Neural cell (in vitro differentiated cells): ENCODE data around the gene IRF2BP2. TPM values are rescaled to one million over a fixed set of nuclear protein-coding genes. Genes with fewer than 3 reads are reported as not detected.

Experiments used
- H2AFZ ChIP-seq: fragments of 200-600, 300-800 bp; sonication (generic), shearing (Covaris generic); 2 replicates; pipeline ENCODE4 v1.6.0; 2014; ENCODE audit warnings: low read depth, mild to moderate bottlenecking, antibody characterized with exemption, low read length, moderate library complexity
- H3F3A ChIP-seq: fragments of 200-600 bp; shearing (Covaris generic); 2 replicates; pipeline ENCODE4 v1.6.1; 2016; ENCODE audit warnings: mild to moderate bottlenecking, moderate library complexity, mixed read lengths, antibody characterized with exemption, low read length; ENCODE audit not compliant: insufficient read depth, poor library complexity, severe bottlenecking
- H3K27ac ChIP-seq: fragments of 200-600, 300-800 bp; sonication (generic), shearing (Covaris generic); 2 replicates; pipeline ENCODE4 v1.5.1; 2014; ENCODE audit warnings: mild to moderate bottlenecking, low read length, moderate library complexity
- H3K27me3 ChIP-seq: fragments of 300-800, 200-600 bp; sonication (generic), shearing (Covaris generic); 2 replicates; pipeline ENCODE4 v1.6.0; 2014; ENCODE audit warnings: mild to moderate bottlenecking, low read depth, low read length, moderate library complexity; ENCODE audit not compliant: insufficient read depth
- H3K36me3 ChIP-seq: fragments of 300-800, 200-600 bp; sonication (generic), shearing (Covaris generic); 2 replicates; pipeline ENCODE4 v1.5.1; 2014; ENCODE audit warnings: mild to moderate bottlenecking, antibody characterized with exemption, low read length, moderate library complexity; ENCODE audit not compliant: insufficient read depth
- H3K4me2 ChIP-seq: fragments of 300-800, 200-600 bp; sonication (generic), shearing (Covaris generic); 2 replicates; pipeline ENCODE4 v1.6.0; 2014; ENCODE audit warnings: mild to moderate bottlenecking, low read length
- H3K4me3 ChIP-seq: fragments of 300-800, 200-600 bp; sonication (generic), shearing (Covaris generic); 2 replicates; pipeline ENCODE4 v1.5.1; 2014; ENCODE audit warnings: mild to moderate bottlenecking, low read length, moderate library complexity
- H3K79me2 ChIP-seq: fragments of 200-600 bp; shearing (Covaris generic); replicated peaks from 2 replicates; pipeline ENCODE4 v1.6.0; 2014; ENCODE audit warnings: mild to moderate bottlenecking, low read length, moderate library complexity; ENCODE audit not compliant: insufficient read depth
- H3K9ac ChIP-seq: fragments of 300-800, 200-600 bp; sonication (generic), shearing (Covaris generic); 2 replicates; pipeline ENCODE4 v1.6.1; 2016; ENCODE audit warnings: mild to moderate bottlenecking, low read length, mixed read lengths
- H3K9me2 ChIP-seq: fragments of 200-600 bp; shearing (Covaris generic); 2 replicates; pipeline ENCODE4 v1.6.1; 2016; ENCODE audit warnings: mild to moderate bottlenecking, low read length, mixed read lengths; ENCODE audit not compliant: insufficient read depth
- H3K9me3 ChIP-seq: fragments of 200-600, 300-800 bp; sonication (generic), shearing (Covaris generic); 2 replicates; pipeline ENCODE4 v1.6.1; 2016; ENCODE audit warnings: mild to moderate bottlenecking, mixed run types, low read length, moderate library complexity, mixed read lengths
- H4K20me1 ChIP-seq: fragments of 200-600 bp; shearing (Covaris generic); 2 replicates; pipeline ENCODE4 v1.6.1; 2016; ENCODE audit warnings: mild to moderate bottlenecking, mixed run types; ENCODE audit not compliant: insufficient read depth
- CTCF ChIP-seq: fragments of 450-650 bp; IDR thresholded peaks from 2 replicates; pipeline ENCODE4 v1.5.1; 2014; ENCODE audit warnings: antibody characterized with exemption, mild to moderate bottlenecking, moderate library complexity; ENCODE audit not compliant: poor library complexity, severe bottlenecking
- EP300 ChIP-seq: fragments of 450-650 bp; conservative IDR thresholded peaks from 2 replicates; pipeline ENCODE4 v1.6.1; 2014; ENCODE audit warnings: antibody characterized with exemption, mild to moderate bottlenecking, moderate library complexity; ENCODE audit not compliant: poor library complexity, severe bottlenecking
- EZH2 ChIP-seq: fragments of 200-600, 300-800 bp; shearing (Covaris generic), sonication (generic); IDR thresholded peaks from 2 replicates; pipeline ENCODE4 v1.6.1; 2014; ENCODE audit warnings: antibody characterized with exemption, low read length, borderline replicate concordance, mild to moderate bottlenecking; ENCODE audit not compliant: insufficient read depth, poor library complexity, severe bottlenecking
- MXI1 ChIP-seq: fragments of 450-650 bp; conservative IDR thresholded peaks from 2 replicates; pipeline ENCODE4 v1.6.1; 2014; ENCODE audit warnings: antibody characterized with exemption, mild to moderate bottlenecking; ENCODE audit not compliant: poor library complexity, severe bottlenecking
- POLR2AphosphoS5 ChIP-seq: IDR thresholded peaks from 2 replicates; pipeline ENCODE4 v1.6.1; 2012
- RAD21 ChIP-seq: fragments of 450-650 bp; conservative IDR thresholded peaks from 2 replicates; pipeline ENCODE4 v1.6.1; 2014; ENCODE audit warnings: antibody characterized with exemption, mild to moderate bottlenecking, moderate library complexity
- REST ChIP-seq: IDR thresholded peaks from 2 replicates; pipeline ENCODE4 v1.6.1; 2012; ENCODE audit warnings: borderline replicate concordance
- SMC3 ChIP-seq: fragments of 450-650 bp; conservative IDR thresholded peaks from 2 replicates; pipeline ENCODE4 v1.6.1; 2014; ENCODE audit warnings: antibody characterized with exemption, mild to moderate bottlenecking, moderate library complexity; ENCODE audit not compliant: poor library complexity
- TAF1 ChIP-seq: IDR thresholded peaks from 2 replicates; pipeline ENCODE4 v1.6.1; 2012; ENCODE audit warnings: low read depth
- polyA plus RNA-seq: library from polyadenylated mRNA; depleted of rRNA; stranded (reverse); fragments of >200 nt; gene quantifications from 2 replicates; pipeline ENCODE4 v1.2.3, GENCODE V29; 2014

IRF2BP2 gene
- polyA plus RNA-seq, 1 donor from 2014 or later: 56.9 TPM

GRCh38 chr1:234586892-234587485 is 23.0 kb downstream of the IRF2BP2 start:
- no peaks in the 10 kb centered on the region for H3K36me3 ChIP-seq
- H3K4me2 ChIP-seq: no peak overlapping the region
- no peaks in the 10 kb centered on the region for H3F3A ChIP-seq
- no peak for TF ChIP-seq REST
- TF ChIP-seq SMC3: no peak
- no peak for TF ChIP-seq TAF1
- no peak overlapping the region for H2AFZ ChIP-seq
- H3K9ac ChIP-seq: no peak overlapping the region
- no peaks in the 10 kb centered on the region for H3K79me2 ChIP-seq
- no peak overlapping the region for H3K27ac ChIP-seq
- no peak overlapping the region for H3K4me3 ChIP-seq
- no peaks in the 10 kb centered on the region for H3K9me2 ChIP-seq
- no peaks in the 10 kb centered on the region for H3K27me3 ChIP-seq
- H3K9me3 ChIP-seq: no peaks in the 10 kb centered on the region
- H4K20me1 ChIP-seq: no peaks in the 10 kb centered on the region

- no peak for TF ChIP-seq EZH2
- no peaks in the 10 kb centered on the region for H3K9me3 ChIP-seq
- no peak overlapping the region for H2AFZ ChIP-seq
- no peak overlapping the region for H3K4me3 ChIP-seq
- H3K27me3 ChIP-seq: no peaks in the 10 kb centered on the region
- no peaks in the 10 kb centered on the region for H3K9me2 ChIP-seq
- no peaks in the 10 kb centered on the region for H3K36me3 ChIP-seq
- no peaks in the 10 kb centered on the region for H3K79me2 ChIP-seq
- no peak overlapping the region for H3K9ac ChIP-seq
- H4K20me1 ChIP-seq: no peaks in the 10 kb centered on the region
- H3K27ac ChIP-seq: no peak overlapping the region
- no peaks in the 10 kb centered on the region for H3F3A ChIP-seq
- no peak overlapping the region for H3K4me2 ChIP-seq
Measured at GRCh38 chr1:234586304-234586703, 23.7 kb downstream of the IRF2BP2 start.

GRCh38 chr1:234585330-234586055 is 24.5 kb downstream of the IRF2BP2 start:
- H3K4me2 ChIP-seq: no peak overlapping the region
- H3K9ac ChIP-seq: no peak overlapping the region
- H3K9me3 ChIP-seq: no peaks in the 10 kb centered on the region
- no peak overlapping the region for H2AFZ ChIP-seq
- TF ChIP-seq EZH2: no peak
- TF ChIP-seq RAD21: no peak
- TF ChIP-seq CTCF: no peak
- no peak for TF ChIP-seq SMC3
- no peak for TF ChIP-seq POLR2AphosphoS5
- TF ChIP-seq MXI1: no peak
- TF ChIP-seq TAF1: no peak
- TF ChIP-seq EP300: no peak
- TF ChIP-seq REST: no peak
- H3K36me3 ChIP-seq: no peaks in the 10 kb centered on the region
- H3K4me3 ChIP-seq: no peak overlapping the region
- H3K9me2 ChIP-seq: no peaks in the 10 kb centered on the region
- no peaks in the 10 kb centered on the region for H4K20me1 ChIP-seq
- H3F3A ChIP-seq: no peaks in the 10 kb centered on the region
- no peaks in the 10 kb centered on the region for H3K27me3 ChIP-seq
- no peaks in the 10 kb centered on the region for H3K79me2 ChIP-seq
- no peak overlapping the region for H3K27ac ChIP-seq
